Lower leg skin (tissue), 4 donors: ENCODE measurements around the gene MTA3. TPM values are rescaled to one million over a fixed set of nuclear protein-coding genes. Genes with fewer than 3 reads are reported as not detected.
"Not testable (repeated sequence)": the region's sequence is repeated elsewhere in the genome, so short reads cannot be mapped to it uniquely, and the experiment has no call there.

ENCODE experiments used
- DNase-seq, 2 donors: peaks; one replicate each; pipeline ENCODE4 v3.0.0-alpha.2; 2019; ENCODE audit warnings: low spot score in 2 of 2
- H3K4me3 ChIP-seq: fragments of 200-600 bp; sonication (generic); 2 replicates; pipeline ENCODE4 v1.5.1; 2017; ENCODE audit warnings: mild to moderate bottlenecking, low read depth; ENCODE audit not compliant: poor library complexity, severe bottlenecking
- POLR2A ChIP-seq, 2 donors: fragments of 450-650 bp; IDR thresholded peaks; one replicate each; pipeline ENCODE4 v1.6.1; 2016 to 2017; ENCODE audit warnings: antibody characterized with exemption in 2 of 2, mild to moderate bottlenecking in 1 of 2, moderate library complexity in 1 of 2
- WGBS, 2 donors: methylation state at CpG; one replicate each; pipeline ENCODE4 v1.1.5; 2018; 5-methylcytosine and 5-hydroxymethylcytosine counted together
- intact Hi-C: fragments of 100-400 bp; cut with DNase I; formaldehyde crosslinking; loops from one replicate; pipeline ENCODE4 v1.15.0; 2023; ENCODE audit warnings: low total_unique reads
- total RNA-seq, 4 donors: library from RNA; depleted of rRNA; stranded (reverse); fragments of >200 nt; gene quantifications; one replicate each; pipeline ENCODE4 v1.1.0, GENCODE V29; 2016
- TF ChIP-seq, protein P1 (sequence below), 3 donors: fragments of 450-650 bp; IDR thresholded peaks; one replicate each; pipeline ENCODE4 v1.5.1; 2016; ENCODE audit warnings: antibody characterized with exemption in 3 of 3, mild to moderate bottlenecking in 3 of 3, moderate library complexity in 2 of 3

MTA3 gene
- total RNA-seq, 4 donors from 2014 or later = 32.9 to 50.4 (median 35.9) TPM

GRCh38 chr2:42575458-42576064 lies 7.1 kb downstream of the MTA3 start:
- no peak overlapping the region for H3K4me3 ChIP-seq
- no peak for TF ChIP-seq POLR2A (IDR thresholded peaks at IDR 0.05)
- TF ChIP-seq, protein P1, sequence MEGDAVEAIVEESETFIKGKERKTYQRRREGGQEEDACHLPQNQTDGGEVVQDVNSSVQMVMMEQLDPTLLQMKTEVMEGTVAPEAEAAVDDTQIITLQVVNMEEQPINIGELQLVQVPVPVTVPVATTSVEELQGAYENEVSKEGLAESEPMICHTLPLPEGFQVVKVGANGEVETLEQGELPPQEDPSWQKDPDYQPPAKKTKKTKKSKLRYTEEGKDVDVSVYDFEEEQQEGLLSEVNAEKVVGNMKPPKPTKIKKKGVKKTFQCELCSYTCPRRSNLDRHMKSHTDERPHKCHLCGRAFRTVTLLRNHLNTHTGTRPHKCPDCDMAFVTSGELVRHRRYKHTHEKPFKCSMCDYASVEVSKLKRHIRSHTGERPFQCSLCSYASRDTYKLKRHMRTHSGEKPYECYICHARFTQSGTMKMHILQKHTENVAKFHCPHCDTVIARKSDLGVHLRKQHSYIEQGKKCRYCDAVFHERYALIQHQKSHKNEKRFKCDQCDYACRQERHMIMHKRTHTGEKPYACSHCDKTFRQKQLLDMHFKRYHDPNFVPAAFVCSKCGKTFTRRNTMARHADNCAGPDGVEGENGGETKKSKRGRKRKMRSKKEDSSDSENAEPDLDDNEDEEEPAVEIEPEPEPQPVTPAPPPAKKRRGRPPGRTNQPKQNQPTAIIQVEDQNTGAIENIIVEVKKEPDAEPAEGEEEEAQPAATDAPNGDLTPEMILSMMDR (IDR thresholded peaks at IDR 0.05) = no peak
- intact Hi-C loops = no loop called here
- no peak for DNase-seq
- WGBS, 2 donors = 91 to 92% methylated on average over 3 of the region's 3 CpGs

GRCh38 chr2:42578621-42579020 lies 10.2 kb downstream of the MTA3 start:
- TF ChIP-seq, protein P1 (IDR thresholded peaks at IDR 0.05) = no peak
- no peak for TF ChIP-seq POLR2A (IDR thresholded peaks at IDR 0.05)
- WGBS, 2 donors = 75 to 87% methylated on average over 2 of the region's 2 CpGs
- intact Hi-C loops = no loop called here
- DNase-seq = no peak
- no peak overlapping the region for H3K4me3 ChIP-seq

- TF ChIP-seq, protein P1 (IDR thresholded peaks at IDR 0.05) = no peak
- TF ChIP-seq POLR2A (IDR thresholded peaks at IDR 0.05) = no peak
- WGBS, 2 donors = 95% methylated on average over 6 of the region's 6 CpGs
- no peak overlapping the region for H3K4me3 ChIP-seq
- intact Hi-C loops = no loop called here
- DNase-seq = peak in 1 of 2 donors; percentile 40
Measured at GRCh38 chr2:42581257-42581656, 12.8 kb downstream of the MTA3 start.

GRCh38 chr2:42584628-42585027 lies 16.2 kb downstream of the MTA3 start:
- H3K4me3 ChIP-seq, intact Hi-C loops: not testable (repeated sequence)
- WGBS, 2 donors = 98 to 100% methylated on average over 3 of the region's 3 CpGs
- peak in 1 of 2 donors; percentile 32 for DNase-seq

DNA sequence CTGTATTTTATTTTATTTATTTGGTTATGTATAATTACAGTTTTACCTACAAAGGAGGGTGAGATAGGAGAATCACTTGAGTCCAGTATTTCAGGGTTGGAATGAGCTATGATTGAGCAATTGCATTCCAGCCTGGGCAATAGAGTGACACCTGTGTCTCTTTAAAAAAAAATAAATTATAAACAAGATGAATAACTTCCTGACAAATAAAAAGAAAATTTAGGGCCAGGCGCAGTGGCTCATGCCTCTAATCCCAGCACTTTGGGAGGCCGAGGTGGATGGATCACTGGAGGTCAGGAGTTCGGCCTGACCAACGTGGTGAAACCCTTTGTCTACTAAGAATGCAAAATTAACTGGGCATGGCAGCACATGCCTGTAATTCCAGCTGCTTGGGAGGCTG lies 17.3 kb downstream of the MTA3 start:
- intact Hi-C loops = no loop called here
- DNase-seq = peak in 1 of 2 donors; percentile 23
- TF ChIP-seq POLR2A (IDR thresholded peaks at IDR 0.05) = no peak
- TF ChIP-seq, protein P1 (IDR thresholded peaks at IDR 0.05) = no peak
- 89 to 92% methylated on average over 4 of the region's 4 CpGs for whole genome bisulfite sequencing, 2 donors
- no peak overlapping the region for H3K4me3 ChIP-seq

GRCh38 chr2:42587526-42588117 lies 19.2 kb downstream of the MTA3 start:
- DNase-seq = no peak
- intact Hi-C loops = no loop called here
- no peak overlapping the region for H3K4me3 ChIP-seq
- TF ChIP-seq POLR2A (IDR thresholded peaks at IDR 0.05) = no peak
- TF ChIP-seq, protein P1 (IDR thresholded peaks at IDR 0.05) = no peak
- WGBS, 2 donors = 91 to 93% methylated on average over 4 of the region's 4 CpGs
